LoVo (cell line): ENCODE measurements around the gene SERPINB6.
"Not testable (repeated sequence)": the region's sequence is repeated elsewhere in the genome, so short reads cannot be mapped to it uniquely, and the experiment has no call there.

ENCODE experiments used
- DNase-seq: peaks from one replicate; pipeline ENCODE4 v3.0.0-alpha.2; 2016; ENCODE audit warnings: low spot score

SERPINB6 gene

DNA sequence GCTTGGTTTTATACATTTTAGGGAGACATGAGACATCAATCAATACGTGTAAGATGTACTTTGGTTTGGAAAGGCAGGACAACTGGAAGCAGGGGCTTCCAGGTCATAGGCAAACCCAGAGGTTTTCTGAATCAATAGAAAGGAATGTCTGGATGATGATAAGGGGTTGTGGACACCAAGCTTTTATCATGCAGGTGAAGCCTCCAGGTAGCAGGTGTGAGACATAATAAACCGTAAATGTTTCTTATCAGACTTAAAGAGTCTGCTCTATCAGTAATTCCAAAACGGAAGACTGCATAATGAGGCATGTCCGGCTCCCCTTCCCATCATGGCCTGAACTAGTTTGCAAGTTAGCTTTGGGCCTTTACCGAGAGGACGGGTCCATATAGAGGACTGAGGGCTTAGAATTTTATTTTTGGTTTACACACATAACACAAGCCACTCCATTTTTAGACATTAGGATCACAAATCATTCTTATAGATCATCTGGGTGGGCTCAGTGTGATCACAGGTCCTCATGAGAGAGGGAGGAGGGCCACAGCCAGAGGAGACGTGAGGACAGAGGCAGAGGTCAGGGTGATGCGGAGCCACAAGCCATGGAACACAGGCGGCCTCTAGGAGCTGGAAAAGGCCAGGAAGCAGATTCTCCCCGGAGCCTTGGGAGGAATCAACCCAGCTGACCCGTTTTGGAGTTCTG lies 57.6 kb downstream of the SERPINB6 start:
- no peak for DNase-seq

DNA sequence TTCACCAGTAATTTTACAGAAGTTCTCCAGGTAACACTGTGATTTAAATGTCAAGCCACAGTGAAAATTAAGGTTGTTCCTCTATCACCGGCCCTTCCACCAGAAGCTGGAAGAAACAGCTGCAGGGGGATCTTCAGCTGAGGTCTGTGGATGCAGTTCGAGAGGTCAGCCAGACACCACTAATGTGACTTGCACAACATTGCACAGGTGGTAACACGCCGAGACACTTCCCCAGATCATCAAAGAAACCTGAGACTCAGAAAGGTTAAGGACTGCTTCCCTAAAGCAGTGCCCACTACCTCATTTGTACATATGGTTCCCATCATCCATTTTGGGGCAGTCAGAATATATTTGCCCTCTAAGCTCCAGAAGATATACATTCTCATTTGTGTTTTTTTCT lies 60.2 kb downstream of the SERPINB6 start:
- no peak for DNase-seq

DNA sequence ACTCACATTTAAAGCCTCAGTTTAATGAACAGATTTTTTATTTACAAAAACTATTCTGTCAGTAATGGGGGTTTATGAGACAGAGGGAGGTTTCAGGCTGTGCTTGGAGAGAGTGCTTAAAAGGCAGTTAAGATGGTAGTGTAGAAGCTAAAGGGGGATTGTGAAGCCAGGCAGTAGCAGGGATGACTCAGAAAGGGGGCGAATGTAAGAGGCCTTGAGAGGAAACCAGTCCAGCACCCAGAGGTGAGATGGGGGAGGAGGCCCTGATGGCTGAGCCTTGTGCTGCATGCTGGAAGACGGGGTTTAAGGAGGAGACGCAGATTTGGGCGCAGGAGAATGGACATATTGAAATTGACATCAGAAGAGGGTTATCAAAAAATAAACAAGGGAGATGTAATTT lies 61.6 kb downstream of the SERPINB6 start:
- no peak for DNase-seq

DNA sequence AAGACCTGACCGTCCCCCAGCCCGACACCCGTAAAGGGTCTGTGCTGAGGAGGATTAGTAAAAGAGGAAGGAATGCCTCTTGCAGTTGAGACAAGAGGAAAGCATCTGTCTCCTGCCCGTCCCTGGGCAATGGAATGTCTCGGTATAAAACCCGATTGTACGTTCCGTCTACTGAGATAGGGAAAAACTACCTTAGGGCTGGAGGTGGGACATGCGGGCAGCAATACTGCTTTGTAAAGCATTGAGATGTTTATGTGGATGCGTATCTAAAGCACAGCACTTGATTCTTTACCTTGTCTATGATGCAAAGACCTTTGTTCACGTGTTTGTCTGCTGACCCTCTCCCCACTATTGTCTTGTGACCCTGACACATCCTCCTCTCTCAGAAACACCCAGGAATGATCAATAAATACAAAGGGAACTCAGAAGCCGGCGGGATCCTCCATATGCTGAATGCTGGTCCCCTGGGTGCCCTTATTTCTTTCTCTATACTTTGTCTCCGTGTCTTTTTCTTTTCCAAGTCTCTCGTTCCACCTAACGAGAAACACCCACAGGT lies 62.2 kb downstream of the SERPINB6 start:
- not testable (repeated sequence) for DNase-seq

DNA sequence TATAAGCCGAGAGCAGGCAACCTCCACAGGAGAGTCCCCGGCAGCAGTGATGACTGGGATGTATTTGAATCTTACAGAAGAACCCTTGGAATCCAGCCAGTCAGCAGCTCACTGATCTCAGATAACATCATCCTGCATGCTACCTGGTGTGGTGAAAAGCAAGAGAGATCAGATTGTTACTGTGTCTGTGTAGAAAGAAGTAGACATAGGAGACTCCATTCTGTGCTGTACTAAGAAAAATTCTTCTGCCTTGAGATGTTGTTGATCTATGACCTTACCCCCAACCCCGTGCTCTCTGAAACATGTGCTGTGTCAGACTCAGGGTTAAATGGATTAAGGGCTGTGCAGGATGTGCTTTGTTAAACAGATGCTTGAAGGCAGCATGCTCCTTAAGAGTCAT lies 62.9 kb downstream of the SERPINB6 start:
- DNase-seq = not testable (repeated sequence)

DNA sequence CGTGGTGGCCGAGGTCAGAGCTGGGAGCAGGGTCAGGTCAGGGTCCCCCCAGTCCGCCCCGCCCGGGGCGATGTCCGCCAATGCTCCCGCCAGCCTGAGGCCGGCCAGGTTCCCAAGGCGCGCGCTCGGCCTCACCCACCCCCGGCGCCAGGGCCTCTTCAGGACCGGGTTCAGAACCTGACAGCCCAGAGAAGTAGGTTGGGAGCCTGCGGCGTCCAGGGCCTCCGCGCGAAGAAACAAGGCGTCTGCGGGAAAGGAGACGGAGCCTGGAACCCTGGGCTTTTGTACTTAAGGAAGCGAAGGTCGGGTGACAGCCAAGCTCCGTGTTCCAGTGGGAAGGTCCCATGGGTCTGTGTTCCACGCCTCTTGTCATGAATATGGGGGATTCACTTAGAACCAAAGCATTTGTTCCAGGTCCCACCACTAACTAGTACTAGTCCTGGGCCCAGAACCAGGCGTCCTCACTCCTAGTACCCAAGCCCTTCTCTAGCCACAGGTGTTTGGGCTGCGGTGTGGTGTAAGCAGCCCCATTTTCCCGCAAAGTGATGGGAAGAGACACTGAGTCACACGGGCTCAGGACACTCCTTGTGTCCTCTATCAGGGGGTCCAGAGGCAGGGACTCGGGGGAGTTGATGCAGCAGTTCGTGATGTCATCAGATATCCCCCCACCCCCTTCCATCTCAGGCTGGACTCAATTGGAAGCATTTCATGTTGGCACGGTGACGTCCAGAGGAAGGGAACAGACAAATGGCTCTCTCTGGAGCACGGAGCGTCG lies 67.8 kb downstream of the SERPINB6 start:
- DNase-seq = not testable (repeated sequence)

DNA sequence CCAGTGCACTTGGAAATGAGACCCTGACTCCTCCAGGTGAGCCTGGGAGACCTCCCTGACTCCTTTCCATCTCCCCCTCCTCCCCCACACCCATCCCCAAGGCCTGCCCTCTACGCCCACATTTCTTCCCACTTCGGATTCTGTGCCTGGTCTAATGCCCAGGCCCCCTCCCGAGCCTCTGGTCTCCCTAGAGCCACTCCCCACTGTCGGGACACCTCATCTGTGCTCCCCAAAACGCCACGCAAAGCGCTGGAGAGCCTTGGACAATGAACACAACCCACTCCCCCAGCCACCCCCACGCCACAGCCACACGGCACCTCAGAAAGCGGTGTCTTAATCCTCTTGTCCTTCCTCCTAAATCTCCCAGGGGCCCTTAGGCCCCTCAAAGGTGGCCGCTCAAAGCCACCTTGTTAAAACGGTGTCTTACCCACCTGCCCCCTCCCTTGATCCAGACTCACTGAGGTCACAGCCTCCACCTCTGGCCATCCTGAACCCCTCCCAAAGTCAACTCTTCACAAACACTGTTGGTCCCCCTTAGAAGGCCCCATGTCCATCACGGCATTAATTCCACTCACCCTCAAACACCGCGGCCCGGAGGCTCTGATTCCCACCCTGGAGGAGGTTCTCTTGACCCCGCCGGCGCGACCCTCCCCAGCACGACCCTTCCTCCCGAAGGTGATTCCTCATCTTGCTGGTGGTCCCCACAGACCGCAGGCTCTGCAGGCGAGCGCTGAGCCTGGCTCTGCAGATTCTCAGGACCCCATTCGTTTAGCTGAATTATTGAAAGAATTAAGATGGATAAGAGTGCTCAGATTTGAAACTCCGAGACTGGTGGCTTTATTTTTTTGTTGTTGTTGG lies 69.5 kb downstream of the SERPINB6 start:
- not testable (repeated sequence) for DNase-seq

DNA sequence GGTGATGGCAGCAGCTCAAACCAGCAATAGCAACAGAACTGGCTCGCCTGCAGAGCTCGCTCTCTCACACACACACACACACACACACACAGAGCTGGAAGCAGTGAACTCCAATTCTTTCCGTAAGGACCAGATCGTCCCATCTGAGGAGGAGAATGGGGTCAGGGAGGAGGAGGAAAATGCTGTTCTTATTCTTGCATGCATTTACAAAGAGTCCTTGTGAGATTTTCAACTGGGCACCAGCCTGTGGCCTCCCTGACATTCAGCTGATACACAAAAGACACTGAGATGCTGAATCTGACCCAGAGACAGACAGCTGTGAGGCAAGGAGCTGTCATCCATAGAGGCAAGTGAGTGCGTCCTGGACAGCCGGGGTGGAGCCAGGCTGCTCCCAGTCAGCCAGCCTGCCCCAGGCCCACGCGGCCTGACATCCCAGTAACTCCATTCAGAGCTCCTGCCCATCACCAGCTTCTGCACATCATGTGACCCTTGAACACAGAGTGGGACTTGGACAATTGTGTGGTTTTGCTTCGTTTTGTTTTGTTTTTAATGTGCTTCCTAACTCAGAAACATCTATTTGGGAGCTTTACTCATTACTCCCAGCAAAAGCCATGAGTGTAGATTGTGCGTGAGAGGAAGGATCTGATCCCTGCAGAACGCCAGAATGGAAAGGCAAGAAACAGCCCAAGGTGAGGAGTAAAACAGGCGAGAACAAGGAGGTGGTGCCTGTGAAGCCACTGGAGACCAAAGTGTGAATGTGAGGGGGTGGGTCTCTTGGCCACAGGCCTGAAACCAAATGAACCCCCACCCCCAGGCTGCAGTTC lies 70.3 kb downstream of the SERPINB6 start:
- DNase-seq = no peak

DNA sequence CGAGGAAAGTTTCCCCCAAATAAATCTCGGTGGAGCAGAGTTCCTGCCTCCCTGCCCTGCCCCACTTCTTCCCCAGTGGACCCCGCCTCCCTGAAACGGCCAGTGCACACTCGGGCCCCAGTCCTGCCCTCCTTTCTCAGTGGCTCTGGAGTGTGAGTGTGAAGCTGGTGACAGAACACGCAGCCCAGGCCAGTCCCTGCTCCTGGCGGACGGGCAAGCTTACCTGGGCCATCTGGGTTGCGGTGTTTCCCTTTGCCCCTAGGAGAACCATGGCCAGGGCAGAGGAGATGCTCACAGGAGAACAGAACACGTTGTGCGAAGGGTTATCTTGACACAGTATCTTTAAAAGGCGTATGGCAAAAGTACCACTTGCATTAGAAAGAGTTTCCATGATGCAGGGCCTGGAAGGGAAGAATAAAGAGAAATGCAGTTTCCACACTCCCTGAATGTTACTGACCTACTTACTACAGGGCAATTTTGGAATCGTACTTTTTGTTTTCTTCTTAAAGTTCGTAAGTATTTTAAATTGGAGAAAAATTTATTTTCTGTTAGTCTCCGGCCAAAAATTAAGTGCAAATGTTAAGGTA lies 71.1 kb downstream of the SERPINB6 start:
- DNase-seq = no peak

DNA sequence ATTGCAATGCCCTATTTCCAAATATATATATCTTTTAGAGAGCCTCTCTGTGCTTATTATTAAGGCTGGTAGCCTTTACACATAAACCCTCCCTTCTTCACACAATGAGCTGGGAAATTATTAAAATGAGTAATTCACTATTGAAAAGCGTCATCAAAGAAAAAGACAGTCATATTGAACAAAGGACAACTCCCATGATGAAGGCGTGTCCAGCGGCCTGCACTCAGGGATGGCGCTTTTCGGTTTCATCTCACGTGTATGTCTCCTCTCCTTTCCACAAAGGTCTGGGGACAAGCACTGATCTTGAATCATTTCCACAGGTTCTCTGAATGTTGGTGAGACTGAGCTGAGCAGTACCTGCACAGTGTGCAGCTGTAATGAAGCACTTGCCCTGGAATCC lies 71.8 kb downstream of the SERPINB6 start:
- no peak for DNase-seq
